ENCODE measurements around the gene LDLRAD4.

The LDLRAD4 gene

DNA sequence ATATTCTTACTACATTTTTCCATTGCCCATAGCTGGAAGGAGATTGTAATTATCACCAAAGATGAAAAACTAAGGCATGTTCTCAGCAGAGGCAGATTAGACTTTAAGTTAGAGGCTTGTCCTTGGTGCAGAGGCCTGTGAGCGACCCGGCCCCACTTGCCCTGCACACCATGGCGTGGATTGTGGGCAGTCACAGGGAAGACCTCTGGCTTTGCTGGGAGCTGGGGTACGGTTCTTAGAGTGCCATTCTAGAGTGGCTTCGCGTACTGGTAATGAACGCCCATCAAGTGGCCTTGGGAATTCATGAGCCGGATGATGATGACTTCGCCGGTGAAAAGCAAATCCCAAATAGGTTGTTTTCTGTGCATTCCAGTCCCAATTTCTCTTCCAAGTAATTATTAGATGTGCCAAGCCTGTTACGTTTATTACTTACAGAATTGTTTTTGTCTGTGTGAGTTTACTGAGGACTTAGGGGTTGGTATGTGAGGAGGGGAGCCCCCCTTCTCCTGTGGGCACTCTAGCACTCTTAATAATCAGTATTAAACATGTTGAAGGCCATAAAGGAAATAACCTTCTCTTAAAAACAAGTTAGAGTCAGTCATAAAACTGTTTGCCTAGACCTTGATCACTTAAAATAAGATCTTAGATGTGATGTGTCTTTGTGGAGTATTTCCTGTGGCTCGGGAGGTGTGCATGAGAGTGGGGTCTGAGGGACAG lies 90.6 kb downstream of the LDLRAD4 start:
- DNase-seq (ENCODE audit: low read depth) = no peak

DNA sequence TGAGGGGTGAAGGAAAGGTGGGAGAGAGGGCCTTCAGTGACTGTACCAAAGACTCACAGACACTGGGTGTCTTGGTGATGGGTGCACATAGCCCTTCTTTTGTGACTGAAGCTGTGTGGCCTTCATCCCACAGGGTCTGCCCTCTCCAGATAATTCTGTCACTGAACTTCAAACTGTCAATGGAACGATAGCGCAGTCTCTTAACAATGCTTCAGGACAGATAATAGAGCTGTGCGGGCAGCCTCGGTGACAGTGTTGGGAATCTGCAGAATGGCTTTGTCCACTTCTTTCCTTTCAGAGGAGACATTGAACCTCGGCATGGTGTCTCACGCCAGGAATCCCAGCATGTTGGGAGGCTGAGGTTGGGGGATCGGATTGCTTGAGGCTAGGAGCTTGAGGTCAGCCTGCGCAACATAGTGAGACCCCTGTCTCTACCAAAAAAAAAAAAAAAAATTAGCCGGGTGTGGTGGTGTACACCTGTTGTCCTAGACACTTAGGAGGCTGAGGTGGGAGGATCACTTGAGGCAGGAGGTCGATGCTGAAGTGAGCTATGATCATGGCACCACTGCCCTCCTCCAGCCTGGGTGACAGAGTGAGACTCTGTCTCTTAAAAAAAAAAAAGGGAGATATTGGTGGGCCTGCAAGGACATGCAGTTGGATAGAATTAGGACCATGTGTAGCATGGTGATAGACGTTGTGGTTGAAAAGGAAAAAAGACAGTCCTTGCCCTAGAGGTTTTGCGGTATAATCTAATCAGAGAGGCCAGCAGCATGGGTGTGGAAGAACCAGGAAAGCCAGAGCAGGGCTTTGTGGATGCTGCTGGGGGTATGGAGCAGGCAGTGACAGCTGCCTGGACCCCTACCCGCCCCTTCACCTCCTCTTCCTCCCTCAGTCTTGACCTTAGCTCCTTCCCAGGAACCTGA lies 91.4 kb downstream of the LDLRAD4 start:
- DNase-seq (ENCODE audit: low read depth) = no peak

DNA sequence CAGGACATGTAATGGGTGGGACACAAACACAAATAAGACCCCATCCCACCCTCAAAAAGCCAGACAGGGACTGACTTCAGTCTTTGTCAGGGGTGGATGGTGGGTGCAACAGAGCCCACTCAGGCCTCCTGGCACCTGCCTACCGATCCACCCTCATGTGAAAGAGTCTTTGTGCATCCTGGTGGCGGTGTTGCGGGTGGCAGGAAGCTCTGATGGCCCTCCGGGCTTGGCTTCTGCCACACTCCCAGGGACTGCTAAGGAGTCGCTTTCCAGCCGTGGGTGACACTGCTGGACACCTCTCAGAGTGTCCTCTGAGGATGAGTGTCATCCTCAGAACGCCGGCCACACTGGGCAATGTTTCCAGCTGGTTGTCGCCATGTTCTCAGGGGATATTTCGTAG lies 92.6 kb downstream of the LDLRAD4 start:
- no peak for DNase-seq (ENCODE audit: low read depth)

DNA sequence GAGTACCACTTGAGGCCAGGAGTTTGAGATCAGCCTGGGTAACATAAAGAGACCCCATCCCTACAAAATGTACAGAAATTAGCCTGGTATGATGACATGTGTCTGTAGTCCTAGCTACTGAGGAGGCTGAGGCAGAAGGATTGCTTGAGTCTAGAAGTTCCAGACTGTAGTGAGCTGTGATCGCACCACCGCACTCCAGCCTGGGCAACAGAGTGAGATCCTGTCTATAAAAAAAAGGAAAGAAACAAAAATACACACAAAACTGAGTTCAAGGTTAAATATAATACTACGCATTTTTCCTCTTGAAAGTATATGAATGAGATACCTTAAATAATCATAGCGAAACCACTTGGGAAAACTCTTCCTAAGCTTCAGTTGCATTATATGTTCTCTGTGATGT lies 94.0 kb downstream of the LDLRAD4 start:
- DNase-seq (ENCODE audit: low read depth) = no peak

DNA sequence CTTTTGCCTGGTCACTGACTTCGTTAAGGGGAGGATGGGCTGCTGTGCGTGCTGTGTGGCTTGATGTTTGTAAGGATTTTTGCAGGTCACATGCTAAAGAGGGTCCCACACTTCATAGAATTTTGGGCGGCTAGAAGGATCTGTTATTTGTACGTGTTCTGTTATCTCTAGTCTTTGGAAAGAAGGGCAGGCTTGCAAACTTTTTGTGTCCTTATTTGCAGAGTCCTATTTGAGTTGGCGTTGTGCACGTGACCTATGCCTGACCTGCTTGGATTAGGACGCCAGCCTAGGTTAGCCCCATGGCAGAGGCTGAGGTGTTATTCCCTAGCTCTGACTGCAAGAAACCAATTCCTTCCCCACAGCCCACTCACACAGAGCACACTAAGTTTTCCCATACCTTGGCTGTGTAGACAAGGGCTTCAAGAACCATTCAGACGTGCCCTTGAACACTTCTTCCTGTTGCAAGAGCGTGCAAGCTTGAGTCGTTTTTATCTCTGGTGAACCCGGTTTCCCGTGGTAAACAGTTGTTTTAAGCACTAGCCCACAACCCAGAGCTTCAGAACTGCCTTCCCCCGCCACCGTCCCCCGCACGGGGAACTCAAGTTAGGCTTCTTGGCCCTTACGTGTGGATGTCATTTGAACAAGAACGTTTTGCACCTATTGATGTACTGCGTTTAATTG lies 94.6 kb downstream of the LDLRAD4 start:
- DNase-seq (ENCODE audit: low read depth) = no peak

DNA sequence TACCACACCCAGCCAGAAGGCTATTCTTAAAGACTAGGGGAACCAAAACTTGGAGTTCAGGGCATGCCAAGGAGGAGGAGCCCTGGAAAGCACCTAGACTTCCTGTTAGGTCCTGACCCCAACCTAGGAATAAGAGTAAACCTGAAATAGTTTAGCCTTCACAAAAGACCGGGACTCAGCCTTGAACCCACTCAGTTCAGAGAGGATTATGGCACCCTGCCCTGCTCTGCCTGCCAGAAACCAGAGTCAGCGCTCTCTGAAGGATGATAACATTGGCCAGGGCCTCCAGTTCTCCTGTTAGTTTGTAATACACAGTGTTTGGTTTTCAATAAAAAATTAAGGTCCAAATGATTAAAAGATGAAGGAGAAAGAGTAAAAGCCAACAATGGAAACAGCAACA lies 96.4 kb downstream of the LDLRAD4 start:
- DNase-seq (ENCODE audit: low read depth) = no peak

DNA sequence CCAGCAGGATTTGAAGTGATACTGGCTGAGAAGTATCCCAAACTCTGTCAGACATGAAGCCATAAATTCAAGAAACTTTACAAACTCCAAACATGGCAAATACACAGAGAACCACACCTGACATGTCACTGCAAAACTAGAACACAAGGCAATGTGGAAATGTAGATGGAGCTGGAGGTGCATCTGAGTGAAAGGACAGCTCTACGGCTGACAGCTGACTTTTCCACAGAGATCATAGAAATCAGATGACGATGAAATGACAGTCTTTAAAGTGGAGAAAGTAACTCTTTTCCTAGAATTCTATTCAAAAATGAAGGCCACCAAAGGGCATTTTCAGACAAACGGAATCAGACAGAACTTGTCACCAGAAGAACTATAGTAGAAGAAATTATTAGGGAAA lies 97.5 kb downstream of the LDLRAD4 start:
- DNase-seq (ENCODE audit: low read depth) = no peak

DNA sequence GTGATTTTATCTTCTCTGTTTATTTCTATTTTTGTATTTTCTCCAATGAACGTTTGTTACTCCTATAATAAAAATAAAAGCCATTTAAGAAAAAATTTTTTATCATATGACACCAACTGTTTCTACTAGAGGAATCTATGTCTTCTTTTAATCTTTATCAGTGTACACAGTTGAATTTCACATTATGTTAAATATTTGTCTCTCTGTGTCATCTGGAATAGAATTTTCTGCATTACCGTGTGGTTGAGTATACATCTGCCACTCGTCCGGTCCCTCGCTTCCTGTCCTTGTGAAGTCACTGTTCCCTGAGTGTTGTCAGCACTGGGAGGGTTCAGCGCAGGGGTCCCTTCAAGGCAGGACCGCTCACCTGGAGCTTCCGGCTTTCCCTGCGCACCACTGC lies 99.2 kb downstream of the LDLRAD4 start:
- no peak for DNase-seq (ENCODE audit: low read depth)

DNA sequence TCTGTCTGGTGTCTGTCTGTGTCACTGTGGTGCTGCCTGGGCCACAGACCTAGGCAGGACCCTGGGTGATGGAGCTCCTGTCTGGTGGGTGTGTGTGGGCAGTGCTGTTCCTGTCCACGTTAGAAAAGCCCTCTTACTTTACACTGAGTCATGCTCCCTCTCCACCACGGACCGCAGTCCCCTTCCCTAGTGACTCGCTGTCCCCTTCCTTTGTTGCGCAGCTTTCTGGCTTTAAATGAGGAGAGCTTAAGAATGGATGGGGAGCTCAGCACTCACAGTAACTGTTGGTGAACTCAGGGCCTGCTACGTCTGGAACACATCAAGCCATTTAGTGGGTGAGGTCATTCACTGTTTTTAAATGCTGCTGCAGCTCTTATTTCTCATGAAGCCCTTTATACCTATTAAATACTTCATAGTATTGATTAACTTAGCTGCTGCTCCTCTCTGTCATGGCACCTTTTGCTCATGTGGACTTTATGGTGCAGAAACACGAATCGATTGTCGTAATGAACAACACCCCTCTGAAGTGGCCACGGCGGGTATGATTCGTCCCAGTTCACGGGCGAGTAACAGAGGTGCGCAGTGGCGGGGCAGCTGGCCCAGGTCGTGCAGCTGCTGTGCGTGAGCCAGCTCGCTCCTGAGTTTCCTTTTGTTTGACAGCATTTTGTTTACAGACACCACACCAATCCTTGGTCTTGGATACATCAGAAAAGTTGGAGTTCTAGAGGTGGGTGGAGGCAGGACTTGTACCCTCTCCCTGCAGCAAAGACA lies 100.4 kb downstream of the LDLRAD4 start:
- no peak for DNase-seq (ENCODE audit: low read depth)

DNA sequence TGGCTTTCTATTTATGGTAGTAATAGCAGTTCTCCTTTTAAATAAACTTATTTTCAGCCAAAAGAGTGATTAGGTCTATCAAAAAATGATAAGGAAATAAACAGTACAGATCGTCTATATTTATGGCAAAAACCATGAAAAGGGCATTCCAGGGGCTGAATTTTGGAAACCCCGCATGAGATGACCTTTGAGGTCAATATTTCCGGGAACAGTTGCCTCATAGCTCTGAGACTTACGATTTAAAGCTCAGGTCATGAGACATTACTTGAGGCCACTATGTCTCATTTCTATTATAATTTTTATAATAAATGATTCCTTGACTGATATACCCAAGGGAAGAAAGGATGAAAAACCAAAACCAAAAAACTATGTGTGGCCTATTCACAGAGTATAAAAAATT lies 101.1 kb downstream of the LDLRAD4 start:
- DNase-seq (ENCODE audit: low read depth) = no peak

DNA sequence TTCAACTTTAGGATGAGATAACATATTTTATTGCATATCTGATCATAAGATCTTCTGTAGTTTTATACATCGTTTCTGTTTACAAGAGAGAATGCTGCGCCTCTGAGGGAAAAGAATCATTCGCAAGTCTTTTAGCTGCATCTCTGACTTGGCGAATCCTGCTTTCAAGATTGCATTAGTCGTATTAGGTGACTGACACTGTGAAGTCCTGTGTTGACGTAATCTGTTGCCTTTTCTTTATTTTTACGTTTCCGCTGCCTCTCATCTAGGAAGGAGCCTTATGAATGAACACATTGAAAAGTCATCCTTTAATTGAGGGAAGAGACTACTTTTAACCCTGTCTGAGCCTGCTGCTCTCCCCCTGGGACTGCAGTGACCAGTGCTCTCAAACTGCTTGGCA lies 101.5 kb downstream of the LDLRAD4 start:
- DNase-seq (ENCODE audit: low read depth) = no peak

DNA sequence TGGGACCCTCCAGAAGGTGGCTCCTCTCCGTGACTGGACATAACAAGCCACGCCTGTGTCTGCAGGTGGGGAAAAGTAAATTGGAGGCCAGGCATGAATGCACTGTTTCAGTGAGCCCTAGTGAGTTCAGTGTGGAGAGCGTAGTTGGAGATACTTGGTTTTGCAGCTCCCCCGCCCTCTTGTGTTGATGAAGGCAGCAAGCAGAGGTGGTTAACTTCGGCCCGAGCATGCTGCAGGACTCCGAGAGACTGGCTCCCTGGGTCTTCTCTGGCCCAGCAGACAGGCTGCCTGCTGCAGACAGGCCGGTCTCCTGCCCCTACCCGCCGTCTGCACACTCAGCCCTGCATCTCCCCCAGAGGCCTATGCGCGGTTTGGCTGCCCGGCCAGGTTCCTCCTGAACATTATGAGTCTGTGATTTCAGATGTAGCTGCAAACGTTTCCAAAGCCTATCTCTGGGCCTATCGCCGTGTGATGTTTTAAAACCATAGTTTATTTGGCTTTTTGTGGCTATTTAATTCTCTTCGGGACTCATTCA lies 102.4 kb downstream of the LDLRAD4 start:
- DNase-seq (ENCODE audit: low read depth) = no peak

DNA sequence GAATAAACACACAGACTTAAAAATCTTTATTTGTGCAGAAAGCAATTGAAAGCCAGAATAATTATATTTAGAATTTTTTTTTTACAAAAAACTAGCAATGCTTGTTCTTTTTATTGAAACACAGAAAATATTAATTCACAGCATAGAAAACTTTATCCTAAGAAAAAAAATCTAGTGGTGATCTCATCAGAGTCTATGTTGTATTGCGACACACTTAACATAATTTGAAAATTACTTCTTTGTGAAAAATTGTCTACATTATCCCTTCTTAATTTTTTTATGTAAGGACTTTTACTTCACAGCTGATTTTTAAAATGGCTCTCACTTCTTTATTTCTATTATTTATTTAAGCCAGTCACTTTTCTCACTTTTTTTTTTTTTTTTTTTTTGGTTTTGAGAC lies 103.4 kb downstream of the LDLRAD4 start:
- DNase-seq (ENCODE audit: low read depth) = no peak

DNA sequence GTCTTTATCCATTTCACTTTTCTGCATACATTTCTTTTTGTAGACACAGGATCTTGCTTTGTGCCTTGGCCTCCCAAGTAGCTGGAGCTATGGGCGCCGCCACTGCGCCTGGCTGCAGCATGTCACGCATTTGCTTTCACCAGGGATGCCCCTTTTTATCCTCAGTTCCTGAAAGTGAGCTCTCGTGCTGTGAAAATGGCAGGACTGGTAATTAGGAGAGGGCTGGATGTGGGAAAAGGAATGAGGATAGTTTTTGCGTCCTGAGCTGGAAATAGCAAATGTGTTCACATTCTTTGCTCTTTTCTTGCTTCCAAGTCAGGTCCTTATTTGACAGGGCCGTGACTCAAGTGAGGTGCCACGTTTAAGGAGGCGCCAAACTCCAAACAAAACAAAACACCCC lies 104.6 kb downstream of the LDLRAD4 start:
- no peak for DNase-seq (ENCODE audit: low read depth)

DNA sequence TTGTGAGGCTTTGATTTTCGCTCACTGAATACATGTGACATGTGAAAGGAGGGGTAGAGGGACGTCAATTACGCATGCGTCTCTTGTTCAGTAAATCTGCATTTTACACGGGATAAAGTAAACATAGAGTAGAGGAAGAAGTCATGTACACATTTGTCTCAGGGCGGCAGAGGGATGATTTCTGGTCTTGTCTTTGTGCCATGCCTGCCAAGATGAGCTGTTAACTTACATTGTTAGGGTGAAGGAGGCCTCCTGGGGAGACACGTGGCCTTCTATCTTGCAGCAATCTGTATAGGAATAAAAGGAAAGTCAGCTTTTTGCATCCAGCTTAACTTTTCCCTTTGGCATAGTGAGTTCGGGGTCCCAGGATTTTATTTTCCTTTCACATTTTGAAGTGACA lies 106.3 kb downstream of the LDLRAD4 start:
- DNase-seq (ENCODE audit: low read depth) = no peak

DNA sequence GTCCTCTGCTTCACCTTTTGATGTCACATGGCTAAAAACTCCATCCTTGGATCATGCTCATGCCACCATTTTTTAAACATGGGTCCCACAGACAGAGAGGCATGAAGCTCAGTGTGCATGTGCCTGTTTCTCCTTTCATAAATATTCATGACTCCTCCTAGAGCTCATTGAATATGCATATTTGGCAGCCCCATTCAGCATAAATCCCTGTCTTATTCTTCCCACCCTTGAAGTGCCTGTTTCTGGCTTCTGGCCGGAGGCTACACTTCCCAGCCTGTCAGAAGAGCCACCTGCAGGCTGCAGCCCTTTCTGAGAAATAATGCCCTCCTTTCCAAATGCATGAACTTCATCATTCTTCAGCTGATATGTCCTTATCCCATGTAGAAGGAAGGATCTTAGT lies 109.7 kb downstream of the LDLRAD4 start:
- no peak for DNase-seq (ENCODE audit: low read depth)

DNA sequence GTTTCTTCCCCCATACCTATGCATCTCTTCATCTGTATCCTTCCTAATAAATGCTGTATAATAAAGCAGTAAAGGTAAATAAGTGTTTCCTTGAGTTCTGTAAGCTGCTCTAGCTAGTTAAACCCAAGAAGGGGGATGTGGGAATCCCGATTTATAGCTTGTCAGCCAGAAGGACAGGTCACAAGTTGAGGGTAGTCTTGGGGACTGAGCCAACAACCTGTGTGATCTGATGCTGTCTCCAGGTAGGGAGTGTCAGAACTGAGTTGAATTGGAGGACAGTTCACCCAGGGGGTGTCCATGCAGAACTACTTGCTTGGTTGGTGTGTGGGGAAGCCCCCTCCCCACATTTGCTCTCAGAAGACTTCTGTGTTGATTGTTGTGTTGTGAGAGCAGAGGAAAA lies 112.4 kb downstream of the LDLRAD4 start:
- DNase-seq (ENCODE audit: low read depth) = no peak

DNA sequence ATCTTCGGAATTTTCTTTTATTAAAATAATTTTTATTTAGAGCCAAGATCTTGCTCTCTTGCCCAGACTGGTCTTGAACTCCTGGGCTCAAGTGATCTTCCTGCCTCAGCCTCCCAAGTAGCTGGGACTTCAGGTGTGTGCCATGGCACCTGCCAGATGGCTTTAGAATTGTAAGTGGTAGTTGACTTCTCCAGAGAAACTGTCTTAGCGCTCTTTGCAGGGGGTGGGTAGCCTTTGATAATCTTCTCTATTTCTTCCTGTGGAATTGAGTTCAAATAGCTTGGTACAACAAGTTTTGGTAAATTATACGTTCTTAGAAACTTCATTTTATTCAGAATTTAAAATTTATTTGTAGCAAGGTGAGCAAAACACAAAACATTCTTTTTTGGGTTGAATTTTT lies 113.3 kb downstream of the LDLRAD4 start:
- no peak for DNase-seq (ENCODE audit: low read depth)

DNA sequence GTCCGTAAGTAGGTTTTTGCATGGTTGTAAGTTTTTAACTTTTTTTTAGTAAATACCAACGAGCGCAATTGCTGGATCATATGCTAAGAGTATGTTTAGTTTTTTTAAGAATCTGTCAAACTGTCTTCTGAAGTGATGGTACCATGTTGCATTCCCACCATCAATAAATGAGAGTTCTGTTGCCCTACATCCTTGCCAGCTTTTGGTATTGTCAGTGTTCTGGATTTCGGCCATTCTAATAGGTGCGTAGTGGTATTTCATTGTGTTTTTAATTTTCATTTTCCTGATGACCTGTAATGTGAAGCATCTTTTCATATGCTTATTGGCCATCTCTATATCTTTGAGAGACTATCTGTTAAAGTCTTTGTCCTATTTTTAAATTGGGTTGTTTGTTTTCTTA lies 114.3 kb downstream of the LDLRAD4 start:
- DNase-seq (ENCODE audit: low read depth) = no peak

DNA sequence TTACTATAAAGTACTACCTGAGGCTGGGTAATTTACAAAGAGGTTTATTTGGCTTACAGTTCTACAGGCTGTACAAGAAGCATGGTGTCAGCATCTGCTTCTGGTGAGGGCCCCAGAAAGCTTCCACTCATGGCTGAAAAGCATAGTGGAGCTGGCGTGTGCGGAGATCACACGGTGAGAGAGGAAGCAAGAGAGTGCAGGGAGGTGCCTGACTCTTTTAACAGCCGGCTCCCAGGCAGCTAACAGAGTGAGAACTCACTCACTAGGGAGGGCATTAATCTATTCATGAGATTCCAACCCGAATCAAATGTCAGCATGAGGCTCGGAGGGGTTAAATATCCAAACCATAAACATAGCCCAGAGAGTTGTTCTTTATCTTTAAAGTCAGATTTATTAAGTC lies 117.3 kb downstream of the LDLRAD4 start:
- no peak for DNase-seq (ENCODE audit: low read depth)

DNA sequence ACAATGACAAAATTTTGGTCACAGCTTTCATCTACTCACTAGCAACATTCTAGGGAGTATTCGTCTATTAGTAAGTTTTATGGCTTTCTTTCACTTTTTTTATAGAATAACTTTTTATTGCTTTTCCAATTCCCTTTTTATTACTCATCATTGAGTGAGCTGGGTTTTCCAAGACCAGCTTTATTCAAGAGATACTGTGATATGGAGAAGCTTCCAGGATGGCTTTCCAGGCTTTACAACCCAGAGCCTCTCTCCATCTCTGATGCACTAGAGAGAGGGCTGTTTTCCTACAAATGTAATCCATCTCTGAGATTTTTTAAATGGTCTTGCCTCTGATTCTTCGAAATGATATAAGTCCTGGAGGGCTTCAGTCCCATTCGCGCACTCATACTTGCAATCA lies 118.3 kb downstream of the LDLRAD4 start:
- no peak for DNase-seq (ENCODE audit: low read depth)

DNA sequence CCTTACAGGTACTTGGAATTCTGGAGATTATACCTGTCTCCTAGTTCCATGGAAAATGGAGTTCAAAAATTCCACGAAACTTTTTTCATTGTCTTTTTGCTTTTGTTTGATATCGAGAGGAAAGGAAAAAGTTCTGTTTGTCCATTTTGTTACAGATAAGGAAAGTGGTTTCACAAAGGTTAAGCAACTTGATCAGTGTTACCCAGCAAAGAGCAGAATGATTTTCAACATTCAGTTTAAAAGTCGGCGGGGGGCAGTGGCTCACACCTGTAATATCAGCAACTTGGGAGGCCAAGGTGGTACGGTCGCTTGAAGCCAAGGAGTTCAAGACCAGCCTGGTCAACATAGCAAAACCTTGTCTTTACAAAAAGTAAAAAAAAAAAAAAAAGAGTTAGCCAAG lies 118.8 kb downstream of the LDLRAD4 start:
- DNase-seq (ENCODE audit: low read depth) = no peak

Data from stimulated activated CD8-positive, alpha-beta memory T cell treated with anti-CD3 and anti-CD28 coated beads, Interleukin-12 subunit alpha, Interleukin-12 subunit beta, amount 100 ng/mL, for 4 hours (primary cell).